Endodermal cell (in vitro differentiated cells): ENCODE data around the gene PTPN14. TPM values are rescaled to one million over a fixed set of nuclear protein-coding genes. Genes with fewer than 3 reads are reported as not detected.

Source experiments
- DNase-seq: peaks from one replicate; pipeline ENCODE4 v3.0.0-alpha.2; 2017
- H3K27ac ChIP-seq: 2 replicates; pipeline ENCODE4 v1.5.1; 2013; ENCODE audit warnings: mild to moderate bottlenecking, low read depth, low read length, moderate library complexity
- H3K27me3 ChIP-seq: 2 replicates; pipeline ENCODE4 v1.6.1; 2013; ENCODE audit warnings: mild to moderate bottlenecking, low read length, moderate library complexity; ENCODE audit not compliant: insufficient read depth, control insufficient read depth, poor library complexity, severe bottlenecking
- H3K36me3 ChIP-seq: 2 replicates; pipeline ENCODE4 v1.7.0; 2013; ENCODE audit warnings: mild to moderate bottlenecking, low read length, moderate library complexity; ENCODE audit not compliant: control insufficient read depth, insufficient read depth
- H3K4me1 ChIP-seq: one replicate; pipeline ENCODE4 v1.7.0; 2013; ENCODE audit warnings: low read length; ENCODE audit not compliant: control insufficient read depth, insufficient read depth
- H3K4me3 ChIP-seq: 2 replicates; pipeline ENCODE4 v1.5.1; 2013; ENCODE audit warnings: mild to moderate bottlenecking, low read length, moderate library complexity
- H3K9ac ChIP-seq: 2 replicates; pipeline ENCODE4 v1.6.1; 2013; ENCODE audit warnings: mild to moderate bottlenecking, low read length, moderate library complexity; ENCODE audit not compliant: poor library complexity, severe bottlenecking; ENCODE audit errors: extremely low read depth
- H3K9me3 ChIP-seq: 2 replicates; pipeline ENCODE4 v1.6.1; 2013; ENCODE audit warnings: mild to moderate bottlenecking, low read length, moderate library complexity; ENCODE audit not compliant: control insufficient read depth
- H3K27ac Mint-ChIP-seq: 2 replicates; pipeline ENCODE4 v1.8.0; 2020; ENCODE audit warnings: mixed read lengths
- H3K27me3 Mint-ChIP-seq: 2 replicates; pipeline ENCODE4 v1.8.0; 2021; ENCODE audit warnings: mild to moderate bottlenecking, mixed read lengths; ENCODE audit not compliant: insufficient read depth
- H3K36me3 Mint-ChIP-seq: 2 replicates; pipeline ENCODE4 v1.8.0; 2020; ENCODE audit warnings: low read depth, mixed read lengths
- H3K4me1 Mint-ChIP-seq: 2 replicates; pipeline ENCODE4 v1.8.0; 2020; ENCODE audit warnings: mixed read lengths
- H3K4me3 Mint-ChIP-seq: 2 replicates; pipeline ENCODE4 v1.8.0; 2020; ENCODE audit warnings: mild to moderate bottlenecking, moderate library complexity, mixed read lengths
- H3K9me3 Mint-ChIP-seq: 2 replicates; pipeline ENCODE4 v1.8.0; 2020; ENCODE audit warnings: mild to moderate bottlenecking, mixed read lengths
- WGBS, 2 experiments: methylation state at CpG; one replicate each; pipeline versions ENCODE4 v1.1.5 to v1.1.7; 2013; ENCODE audit warnings: missing lambda C conversion rate in 2 of 2, mixed read lengths in 1 of 2; ENCODE audit not compliant: insufficient coverage in 1 of 2, insufficient read length in 1 of 2; 5-methylcytosine and 5-hydroxymethylcytosine counted together
- total RNA-seq, 2 donors: library from RNA; stranded (reverse); fragmentation: NEBNext Ultra II Directional in 1 of 2; extraction: Animal tissue kit (Norgen Biotek cat#: 25700) in 1 of 2; gene quantifications; 2 replicates in 1 of 2; 3 replicates in 1 of 2; pipeline ENCODE4 v1.2.1, GENCODE V29; 2021
- TF ChIP-seq, protein P1 (sequence below): fragments of 200-600 bp; sonication (generic); conservative IDR thresholded peaks from 2 replicates; pipeline ENCODE4 v1.5.0; 2021; ENCODE audit warnings: antibody characterized with exemption, mild to moderate bottlenecking

The PTPN14 gene
- total RNA-seq, 2 donors from 2014 or later, result 72.6 to 93.2 TPM

DNA sequence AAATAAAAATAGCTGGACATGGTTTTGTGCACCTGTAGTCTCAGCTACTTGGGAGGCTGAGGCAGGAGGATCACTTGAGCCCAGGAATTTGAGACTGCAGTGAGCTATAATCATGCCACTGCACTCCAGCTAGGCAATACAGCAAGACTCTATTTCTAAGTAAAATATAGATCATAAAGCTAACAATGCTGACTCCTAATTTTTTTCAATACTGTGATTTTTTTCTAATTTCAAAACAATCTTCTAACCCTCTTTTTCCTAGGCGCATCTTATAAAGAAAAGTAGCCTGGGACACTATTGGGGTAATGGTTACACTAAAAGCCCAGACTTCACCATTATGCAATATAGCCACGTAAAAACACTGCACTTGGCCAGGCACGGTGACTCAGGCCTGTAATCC lies 81.3 kb downstream of the PTPN14 start:
- 96 to 100% methylated on average over 2 to 3 of the region's 3 CpGs for WGBS, 2 experiments
- H3K27me3 ChIP-seq, result no peaks in the 10 kb centered on the region
- TF ChIP-seq, protein P1, sequence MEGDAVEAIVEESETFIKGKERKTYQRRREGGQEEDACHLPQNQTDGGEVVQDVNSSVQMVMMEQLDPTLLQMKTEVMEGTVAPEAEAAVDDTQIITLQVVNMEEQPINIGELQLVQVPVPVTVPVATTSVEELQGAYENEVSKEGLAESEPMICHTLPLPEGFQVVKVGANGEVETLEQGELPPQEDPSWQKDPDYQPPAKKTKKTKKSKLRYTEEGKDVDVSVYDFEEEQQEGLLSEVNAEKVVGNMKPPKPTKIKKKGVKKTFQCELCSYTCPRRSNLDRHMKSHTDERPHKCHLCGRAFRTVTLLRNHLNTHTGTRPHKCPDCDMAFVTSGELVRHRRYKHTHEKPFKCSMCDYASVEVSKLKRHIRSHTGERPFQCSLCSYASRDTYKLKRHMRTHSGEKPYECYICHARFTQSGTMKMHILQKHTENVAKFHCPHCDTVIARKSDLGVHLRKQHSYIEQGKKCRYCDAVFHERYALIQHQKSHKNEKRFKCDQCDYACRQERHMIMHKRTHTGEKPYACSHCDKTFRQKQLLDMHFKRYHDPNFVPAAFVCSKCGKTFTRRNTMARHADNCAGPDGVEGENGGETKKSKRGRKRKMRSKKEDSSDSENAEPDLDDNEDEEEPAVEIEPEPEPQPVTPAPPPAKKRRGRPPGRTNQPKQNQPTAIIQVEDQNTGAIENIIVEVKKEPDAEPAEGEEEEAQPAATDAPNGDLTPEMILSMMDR, result no peak
- no peaks in the 10 kb centered on the region for H3K9me3 ChIP-seq
- no peak overlapping the region for H3K9ac ChIP-seq
- Mint-ChIP-seq H3K9me3 (no peaks in the 10 kb centered on the region), H3K4me3 (no peak overlapping the region), H3K4me1 (peaks cover 53% of the 10 kb centered on the region), H3K27me3 (no peaks in the 10 kb centered on the region), H3K27ac (no peak overlapping the region), H3K36me3 (no peaks in the 10 kb centered on the region)
- H3K4me3 ChIP-seq, result no peak overlapping the region
- H3K36me3 ChIP-seq, result no peaks in the 10 kb centered on the region
- H3K4me1 ChIP-seq, result peaks cover 27% of the 10 kb centered on the region
- H3K27ac ChIP-seq, result no peak overlapping the region
- DNase-seq, result no peak

DNA sequence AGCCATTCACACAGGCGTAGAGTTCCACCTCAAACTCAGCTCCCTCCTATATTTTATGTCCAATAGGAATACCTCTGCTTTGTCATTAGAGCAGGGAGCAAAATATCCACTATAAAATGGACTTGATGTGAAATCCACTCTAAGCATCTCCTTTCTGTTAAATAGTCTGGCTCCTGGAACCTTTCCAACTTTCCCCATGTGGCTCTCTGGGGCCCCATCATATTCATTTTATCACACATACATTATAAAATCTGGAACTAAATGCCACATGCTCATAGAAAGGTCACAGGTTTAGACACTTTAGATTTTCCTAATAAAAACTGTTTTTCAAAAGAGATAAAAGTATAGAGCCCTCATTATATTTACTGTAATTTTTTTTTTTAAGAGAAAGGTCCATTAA lies 82.1 kb downstream of the PTPN14 start:
- Histone ChIP-seq H3K9me3 (no peaks in the 10 kb centered on the region), H3K4me3 (no peak overlapping the region), H3K4me1 (peaks cover 27% of the 10 kb centered on the region), H3K27ac (no peak overlapping the region), H3K36me3 (no peaks in the 10 kb centered on the region), H3K9ac (no peak overlapping the region), H3K27me3 (no peaks in the 10 kb centered on the region)
- 80 to 98% methylated on average over 1 of the region's 1 CpG for WGBS, 2 experiments
- Mint-ChIP-seq H3K27ac (no peak overlapping the region), H3K36me3 (peaks cover 4% of the 10 kb centered on the region), H3K4me1 (peaks cover 50% of the 10 kb centered on the region), H3K9me3 (no peaks in the 10 kb centered on the region), H3K4me3 (no peak overlapping the region), H3K27me3 (no peaks in the 10 kb centered on the region)
- DNase-seq, result no peak
- TF ChIP-seq, protein P1, result no peak

DNA sequence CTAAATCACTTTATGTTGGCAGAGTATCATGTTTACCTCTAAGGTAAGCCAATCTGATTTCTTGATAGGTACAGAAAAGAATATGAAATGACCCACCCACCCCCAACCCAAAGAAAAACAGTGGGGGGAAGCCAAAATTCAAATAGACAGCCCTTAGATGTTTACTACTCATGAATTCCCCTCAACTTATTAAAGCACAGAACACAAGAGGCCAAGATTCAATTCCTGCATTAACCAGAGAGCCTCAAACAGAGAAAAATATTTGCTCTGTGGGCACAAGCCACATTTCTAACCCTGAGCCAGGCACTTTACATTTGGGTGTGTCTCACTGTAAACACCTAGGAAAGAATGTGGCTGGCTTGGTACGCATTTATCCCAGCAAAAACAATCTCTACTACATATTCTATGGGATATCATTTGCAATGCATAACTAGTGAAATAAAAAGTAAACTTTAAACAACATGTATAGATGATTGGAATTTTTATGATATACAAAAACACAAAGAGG lies 84.3 kb downstream of the PTPN14 start:
- WGBS, 2 experiments, result 86% methylated on average over 1 of the region's 1 CpG; no CpG with 5 or more reads in 1 of the 2 experiments
- no peaks in the 10 kb centered on the region for H3K9me3 Mint-ChIP-seq
- H3K36me3 Mint-ChIP-seq, result peaks cover 9% of the 10 kb centered on the region
- TF ChIP-seq, protein P1, result no peak
- Histone ChIP-seq H3K9ac (no peak overlapping the region), H3K27me3 (no peaks in the 10 kb centered on the region), H3K4me1 (peaks cover 15% of the 10 kb centered on the region), H3K36me3 (peaks cover 11% of the 10 kb centered on the region), H3K27ac (no peak overlapping the region), H3K9me3 (no peaks in the 10 kb centered on the region), H3K4me3 (no peak overlapping the region)
- no peak for DNase-seq
- no peak overlapping the region for H3K4me3 Mint-ChIP-seq
- H3K4me1 Mint-ChIP-seq, result peaks cover 35% of the 10 kb centered on the region
- no peaks in the 10 kb centered on the region for H3K27me3 Mint-ChIP-seq
- no peak overlapping the region for H3K27ac Mint-ChIP-seq
